ENCODE results near the gene TTLL1.

The TTLL1 gene

GRCh38 chr22:43078522-43078921 is 10.7 kb downstream of the TTLL1 start:
- DNase-seq: no peak
- no peak overlapping the region for H3K4me3 ChIP-seq (ENCODE audit: insufficient read depth, low read depth, low read length, poor library complexity, severe bottlenecking)
- H3K4me1 ChIP-seq (ENCODE audit: control insufficient read depth, insufficient read depth, low read length, poor library complexity, severe bottlenecking): no peaks in the 10 kb centered on the region
- no peak overlapping the region for H3K27ac ChIP-seq (ENCODE audit: insufficient read depth, low read length, poor library complexity, severe bottlenecking)
- no peaks in the 10 kb centered on the region for H3K9me3 ChIP-seq (ENCODE audit: control insufficient read depth, low read length)
- no peaks in the 10 kb centered on the region for H3K36me3 ChIP-seq (ENCODE audit: control insufficient read depth, insufficient read depth, low read length)
- no peaks in the 10 kb centered on the region for H3K27me3 ChIP-seq (replicated peaks; ENCODE audit: control insufficient read depth, insufficient read depth, low read length, poor library complexity, severe bottlenecking)

DNA sequence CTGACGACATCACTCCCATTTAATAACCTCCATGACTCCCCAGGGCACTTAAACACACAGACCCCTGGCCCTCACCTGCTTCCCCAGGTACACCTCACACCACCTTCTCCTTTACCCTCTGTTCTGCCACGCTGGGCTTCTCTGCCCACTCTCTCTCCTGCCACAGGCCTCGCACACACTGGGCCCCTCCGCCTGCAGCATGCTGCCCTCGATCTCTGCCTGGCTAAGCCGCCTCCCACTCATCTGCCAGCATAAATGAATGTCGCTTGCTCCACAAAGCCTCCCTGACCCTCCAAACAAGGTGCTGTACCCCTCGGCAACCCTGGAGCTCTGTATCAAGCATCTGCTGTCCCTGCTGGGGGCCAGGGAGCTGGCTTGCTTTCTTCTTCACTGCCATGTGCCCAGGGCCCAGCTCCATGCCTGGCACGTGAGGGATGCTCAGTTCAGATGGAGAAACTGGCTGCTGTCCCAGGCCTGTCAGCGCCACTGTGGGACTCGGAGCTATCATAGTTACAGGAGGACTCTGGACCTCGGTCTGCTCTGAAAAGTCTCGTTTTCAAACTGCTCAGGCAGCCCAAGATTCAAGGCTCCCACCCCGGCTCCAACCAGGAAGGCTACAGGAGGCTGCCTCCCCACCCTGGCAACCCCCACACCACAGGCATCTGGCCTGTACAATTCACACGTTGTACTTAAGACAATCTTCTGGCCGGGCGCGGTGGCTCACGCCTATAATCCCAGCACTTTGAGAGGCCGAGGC is 11.9 kb downstream of the TTLL1 start:
- no peaks in the 10 kb centered on the region for H3K4me1 ChIP-seq (ENCODE audit: control insufficient read depth, insufficient read depth, low read length, poor library complexity, severe bottlenecking)
- H3K27me3 ChIP-seq (replicated peaks; ENCODE audit: control insufficient read depth, insufficient read depth, low read length, poor library complexity, severe bottlenecking): no peaks in the 10 kb centered on the region
- H3K27ac ChIP-seq (ENCODE audit: insufficient read depth, low read length, poor library complexity, severe bottlenecking): no peak overlapping the region
- H3K36me3 ChIP-seq (ENCODE audit: control insufficient read depth, insufficient read depth, low read length): no peaks in the 10 kb centered on the region
- H3K9me3 ChIP-seq (ENCODE audit: control insufficient read depth, low read length): no peaks in the 10 kb centered on the region
- H3K4me3 ChIP-seq (ENCODE audit: insufficient read depth, low read depth, low read length, poor library complexity, severe bottlenecking): no peak overlapping the region
- DNase-seq: no peak

GRCh38 chr22:43066844-43067385 is 22.3 kb downstream of the TTLL1 start:
- Histone ChIP-seq H3K27me3 (replicated peaks; ENCODE audit: control insufficient read depth, insufficient read depth, low read length, poor library complexity, severe bottlenecking) (no peaks in the 10 kb centered on the region), H3K4me1 (ENCODE audit: control insufficient read depth, insufficient read depth, low read length, poor library complexity, severe bottlenecking) (no peaks in the 10 kb centered on the region), H3K27ac (ENCODE audit: insufficient read depth, low read length, poor library complexity, severe bottlenecking) (no peak overlapping the region), H3K4me3 (ENCODE audit: insufficient read depth, low read depth, low read length, poor library complexity, severe bottlenecking) (no peak overlapping the region), H3K9me3 (ENCODE audit: control insufficient read depth, low read length) (no peaks in the 10 kb centered on the region), H3K36me3 (ENCODE audit: control insufficient read depth, insufficient read depth, low read length) (peaks cover 4% of the 10 kb centered on the region)
- no peak for DNase-seq

DNA sequence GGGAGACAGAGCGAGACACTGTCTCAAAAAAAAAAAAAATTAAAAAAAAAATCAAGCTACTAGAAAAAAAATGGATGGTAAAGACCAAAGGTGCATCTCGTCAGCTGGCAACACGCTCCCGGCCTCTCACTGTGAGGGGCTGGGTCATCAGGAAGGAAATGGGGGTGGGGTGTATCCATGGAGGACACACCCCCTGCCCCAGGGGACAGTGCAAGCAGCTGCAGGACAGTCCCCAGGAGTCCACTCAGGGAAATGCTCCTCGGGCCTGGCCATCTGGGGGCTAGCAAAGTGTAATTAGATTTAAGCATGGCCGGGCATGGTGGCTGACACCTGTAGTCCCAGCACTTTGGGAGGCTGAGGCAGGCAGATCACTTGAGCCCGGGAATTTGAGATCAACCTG is 23.1 kb downstream of the TTLL1 start:
- no peak for DNase-seq

DNA sequence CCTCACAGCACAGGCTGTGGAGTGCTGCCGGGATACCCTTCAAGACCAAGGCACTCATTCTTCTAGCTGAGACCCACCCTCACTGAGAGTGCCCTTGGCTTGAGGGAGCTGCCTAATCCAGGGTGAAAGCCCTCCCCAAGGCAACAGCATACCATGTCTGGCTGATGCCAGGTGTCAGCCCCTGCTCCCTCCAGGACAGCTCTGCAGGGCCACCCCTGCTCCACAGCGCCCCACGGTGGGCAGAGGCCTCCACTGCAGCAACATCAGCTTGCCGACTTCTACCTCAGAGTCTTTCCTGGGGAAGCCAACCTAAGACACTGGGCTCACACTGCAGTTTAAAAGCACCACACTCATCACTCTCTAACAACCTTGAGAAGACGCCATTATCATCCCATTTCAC is 29.0 kb downstream of the TTLL1 start:
- Histone ChIP-seq H3K4me3 (ENCODE audit: insufficient read depth, low read depth, low read length, poor library complexity, severe bottlenecking) (no peak overlapping the region), H3K4me1 (ENCODE audit: control insufficient read depth, insufficient read depth, low read length, poor library complexity, severe bottlenecking) (no peaks in the 10 kb centered on the region), H3K27ac (ENCODE audit: insufficient read depth, low read length, poor library complexity, severe bottlenecking) (no peak overlapping the region), H3K27me3 (replicated peaks; ENCODE audit: control insufficient read depth, insufficient read depth, low read length, poor library complexity, severe bottlenecking) (no peaks in the 10 kb centered on the region), H3K36me3 (ENCODE audit: control insufficient read depth, insufficient read depth, low read length) (peaks cover 4% of the 10 kb centered on the region), H3K9me3 (ENCODE audit: control insufficient read depth, low read length) (no peaks in the 10 kb centered on the region)
- no peak for DNase-seq

More for the DNA sequence above, 23.1 kb downstream of the TTLL1 start:
- no peaks in the 10 kb centered on the region for H3K9me3 ChIP-seq (ENCODE audit: control insufficient read depth, low read length)
- peaks cover 4% of the 10 kb centered on the region for H3K36me3 ChIP-seq (ENCODE audit: control insufficient read depth, insufficient read depth, low read length)
- H3K4me3 ChIP-seq (ENCODE audit: insufficient read depth, low read depth, low read length, poor library complexity, severe bottlenecking): no peak overlapping the region
- no peak overlapping the region for H3K27ac ChIP-seq (ENCODE audit: insufficient read depth, low read length, poor library complexity, severe bottlenecking)
- H3K27me3 ChIP-seq (replicated peaks; ENCODE audit: control insufficient read depth, insufficient read depth, low read length, poor library complexity, severe bottlenecking): no peaks in the 10 kb centered on the region
- no peaks in the 10 kb centered on the region for H3K4me1 ChIP-seq (ENCODE audit: control insufficient read depth, insufficient read depth, low read length, poor library complexity, severe bottlenecking)

DNA sequence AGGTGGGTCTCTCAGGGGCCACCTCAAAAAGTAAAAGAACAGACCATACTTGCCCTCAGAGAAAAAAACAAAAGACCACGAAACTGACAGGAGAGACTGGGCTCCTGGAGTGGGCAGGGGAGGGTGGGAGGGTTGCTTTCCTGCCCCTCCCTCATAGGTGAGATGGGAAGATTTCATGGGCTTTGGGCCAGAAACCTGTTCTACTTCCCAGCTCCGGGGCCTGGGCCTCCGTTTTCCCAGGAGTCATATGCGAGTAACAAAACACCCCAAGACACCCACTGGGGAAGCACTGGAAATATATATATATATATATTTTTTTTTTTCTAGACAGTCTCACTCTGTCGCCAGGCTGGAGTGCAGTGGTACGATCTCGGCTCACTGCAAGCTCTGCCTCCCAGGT is 31.6 kb downstream of the TTLL1 start:
- no peak for DNase-seq
- H3K27me3 ChIP-seq (replicated peaks; ENCODE audit: control insufficient read depth, insufficient read depth, low read length, poor library complexity, severe bottlenecking): no peaks in the 10 kb centered on the region
- H3K9me3 ChIP-seq (ENCODE audit: control insufficient read depth, low read length): no peaks in the 10 kb centered on the region

DNA sequence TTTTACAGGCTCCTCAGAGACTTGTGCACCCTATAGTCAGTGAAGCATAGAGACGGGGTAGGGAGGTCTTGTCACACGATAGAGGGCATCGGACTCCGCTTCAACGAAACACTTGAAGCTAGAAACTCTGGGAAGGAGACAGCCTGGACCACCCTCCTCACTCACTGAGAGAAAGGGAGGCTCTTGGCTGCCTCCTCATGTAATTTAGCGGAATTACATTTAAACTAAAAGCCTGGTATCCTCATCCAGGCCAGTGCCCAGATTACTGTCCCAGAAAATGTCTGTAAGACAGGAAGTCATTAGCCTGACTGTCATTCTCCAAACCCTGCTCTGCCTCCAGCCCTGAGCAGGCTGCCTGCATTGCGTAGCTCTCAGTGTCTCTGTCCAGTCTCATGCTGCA is 36.0 kb downstream of the TTLL1 start:
- Histone ChIP-seq H3K4me1 (ENCODE audit: control insufficient read depth, insufficient read depth, low read length, poor library complexity, severe bottlenecking) (no peaks in the 10 kb centered on the region), H3K27ac (ENCODE audit: insufficient read depth, low read length, poor library complexity, severe bottlenecking) (no peak overlapping the region), H3K27me3 (replicated peaks; ENCODE audit: control insufficient read depth, insufficient read depth, low read length, poor library complexity, severe bottlenecking) (no peaks in the 10 kb centered on the region), H3K4me3 (ENCODE audit: insufficient read depth, low read depth, low read length, poor library complexity, severe bottlenecking) (no peak overlapping the region), H3K36me3 (ENCODE audit: control insufficient read depth, insufficient read depth, low read length) (peaks cover 5% of the 10 kb centered on the region), H3K9me3 (ENCODE audit: control insufficient read depth, low read length) (no peaks in the 10 kb centered on the region)
- DNase-seq: no peak

More for the DNA sequence above, 31.6 kb downstream of the TTLL1 start:
- Histone ChIP-seq H3K27ac (ENCODE audit: insufficient read depth, low read length, poor library complexity, severe bottlenecking) (no peak overlapping the region), H3K4me1 (ENCODE audit: control insufficient read depth, insufficient read depth, low read length, poor library complexity, severe bottlenecking) (no peaks in the 10 kb centered on the region), H3K36me3 (ENCODE audit: control insufficient read depth, insufficient read depth, low read length) (no peaks in the 10 kb centered on the region), H3K4me3 (ENCODE audit: insufficient read depth, low read depth, low read length, poor library complexity, severe bottlenecking) (no peak overlapping the region)

DNA sequence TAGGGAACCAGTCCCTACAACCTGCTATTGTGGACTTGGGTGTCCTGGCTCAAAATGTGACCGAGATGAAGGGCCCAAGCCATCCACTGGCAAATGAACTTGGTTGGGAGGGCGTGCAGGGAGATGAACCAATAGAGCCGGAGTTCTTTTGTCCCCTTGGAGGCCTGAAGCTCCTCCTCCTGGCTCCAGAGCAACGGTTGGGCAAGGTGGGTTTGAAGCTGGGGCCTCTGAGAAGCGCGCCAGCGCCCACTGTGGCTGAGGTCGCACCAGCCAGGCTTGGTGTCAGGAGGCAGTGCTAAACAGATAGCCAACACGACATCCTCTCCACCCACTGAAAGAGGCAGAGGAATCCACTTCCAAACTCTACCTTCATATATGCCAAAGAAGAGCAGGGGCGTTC is 38.2 kb downstream of the TTLL1 start:
- Histone ChIP-seq H3K36me3 (ENCODE audit: control insufficient read depth, insufficient read depth, low read length) (peaks cover 5% of the 10 kb centered on the region), H3K4me1 (ENCODE audit: control insufficient read depth, insufficient read depth, low read length, poor library complexity, severe bottlenecking) (no peaks in the 10 kb centered on the region)
- DNase-seq: no peak

GRCh38 chr22:43047605-43048004 is 41.6 kb downstream of the TTLL1 start:
- no peak for DNase-seq
- H3K36me3 ChIP-seq (ENCODE audit: control insufficient read depth, insufficient read depth, low read length): peaks cover 5% of the 10 kb centered on the region
- no peak overlapping the region for H3K27ac ChIP-seq (ENCODE audit: insufficient read depth, low read length, poor library complexity, severe bottlenecking)
- no peaks in the 10 kb centered on the region for H3K27me3 ChIP-seq (replicated peaks; ENCODE audit: control insufficient read depth, insufficient read depth, low read length, poor library complexity, severe bottlenecking)
- no peaks in the 10 kb centered on the region for H3K9me3 ChIP-seq (ENCODE audit: control insufficient read depth, low read length)
- H3K4me1 ChIP-seq (ENCODE audit: control insufficient read depth, insufficient read depth, low read length, poor library complexity, severe bottlenecking): no peaks in the 10 kb centered on the region
- H3K4me3 ChIP-seq (ENCODE audit: insufficient read depth, low read depth, low read length, poor library complexity, severe bottlenecking): no peak overlapping the region

More for the DNA sequence above, 38.2 kb downstream of the TTLL1 start:
- Histone ChIP-seq H3K4me3 (ENCODE audit: insufficient read depth, low read depth, low read length, poor library complexity, severe bottlenecking) (no peak overlapping the region), H3K27ac (ENCODE audit: insufficient read depth, low read length, poor library complexity, severe bottlenecking) (no peak overlapping the region), H3K27me3 (replicated peaks; ENCODE audit: control insufficient read depth, insufficient read depth, low read length, poor library complexity, severe bottlenecking) (no peaks in the 10 kb centered on the region), H3K9me3 (ENCODE audit: control insufficient read depth, low read length) (no peaks in the 10 kb centered on the region)

- Histone ChIP-seq H3K4me1 (ENCODE audit: control insufficient read depth, insufficient read depth, low read length, poor library complexity, severe bottlenecking) (no peaks in the 10 kb centered on the region), H3K36me3 (ENCODE audit: control insufficient read depth, insufficient read depth, low read length) (no peaks in the 10 kb centered on the region), H3K9me3 (ENCODE audit: control insufficient read depth, low read length) (no peaks in the 10 kb centered on the region), H3K27ac (ENCODE audit: insufficient read depth, low read length, poor library complexity, severe bottlenecking) (no peak overlapping the region), H3K27me3 (replicated peaks; ENCODE audit: control insufficient read depth, insufficient read depth, low read length, poor library complexity, severe bottlenecking) (no peaks in the 10 kb centered on the region), H3K4me3 (ENCODE audit: insufficient read depth, low read depth, low read length, poor library complexity, severe bottlenecking) (no peak overlapping the region)
- DNase-seq: no peak
These were observed 44.9 kb downstream of the TTLL1 start for GRCh38 chr22:43044290-43044712.

All from effector memory CD4-positive, alpha-beta T cell (primary cell).